ENCODE results near the gene MBNL2. TPM values are rescaled to one million over a fixed set of nuclear protein-coding genes. Genes with fewer than 3 reads are reported as not detected.

Gene MBNL2
- total and polyA plus RNA-seq, 4 donors = 26.5 to 79.4 (median 55.7) TPM

DNA sequence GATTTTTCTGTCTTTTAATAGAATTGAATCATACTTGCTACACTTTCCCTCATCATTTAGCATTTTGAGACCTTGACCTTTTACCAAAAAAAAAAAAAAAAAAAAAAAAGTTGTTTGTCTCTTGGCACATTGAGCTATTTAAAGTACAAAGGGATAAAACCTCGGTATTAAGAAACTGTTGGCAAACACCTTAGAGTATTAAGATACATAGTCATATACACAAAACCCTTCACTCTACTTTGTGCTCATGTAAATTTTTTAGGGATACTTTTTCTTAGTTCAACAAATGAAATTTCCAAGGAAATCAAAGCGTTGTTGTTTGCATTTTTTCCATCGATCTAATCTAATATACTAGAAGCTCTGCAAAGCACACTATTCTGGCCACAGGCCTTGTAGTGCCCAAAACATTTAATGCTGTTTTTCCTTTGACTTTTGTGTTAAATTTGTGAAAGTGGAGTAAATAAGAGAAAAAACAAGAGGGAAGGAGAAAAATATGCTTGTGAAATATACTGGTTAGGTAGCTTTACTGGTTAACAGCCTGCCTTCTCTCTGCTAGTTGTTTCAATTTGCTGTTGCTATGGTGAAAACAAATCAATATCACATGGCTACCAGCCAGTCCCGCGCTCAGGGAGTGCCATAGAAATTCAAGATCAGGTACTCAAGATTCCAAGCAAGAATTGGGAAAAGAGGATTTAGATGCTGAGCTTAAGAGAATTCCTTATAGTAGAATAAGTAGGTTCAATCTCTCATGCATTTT is 2.6 kb downstream of the MBNL2 start:
- ATAC-seq (ENCODE audit: low FRiP score) = no peak
- intact Hi-C loops (cut with DNase I) = loop anchor here (1.0 to 5.0 kb wide), 7 partner anchors 32 to 133 kb away; no protein-coding TSS in a partner anchor
- Histone ChIP-seq H3K27me3 (ENCODE audit: control insufficient read depth in 1 of 2, insufficient read depth in 2 of 2, low read length in 1 of 2) (no peaks in the 10 kb centered on the region), H3K27ac (ENCODE audit: low read depth in 1 of 2, low read length in 2 of 2) (peak overlapping the region; percentile 47 to 68), H3K4me1 (ENCODE audit: control insufficient read depth in 1 of 2, insufficient read depth in 2 of 2, low read length in 2 of 2) (peaks cover 5% of the 10 kb centered on the region in 2 donors), H3K36me3 (ENCODE audit: control insufficient read depth in 1 of 2, insufficient read depth in 2 of 2, low read length in 1 of 2) (no peaks in the 10 kb centered on the region), H3K9me3 (ENCODE audit: control insufficient read depth, low read length) (no peaks in the 10 kb centered on the region), H3K4me3 (ENCODE audit: low read length in 2 of 2) (peak overlapping the region; percentile 96 to 100)
- no peak for DNase-seq
- 3 to 4% methylated on average over 5 of the region's 5 CpGs for WGBS, 2 donors

DNA sequence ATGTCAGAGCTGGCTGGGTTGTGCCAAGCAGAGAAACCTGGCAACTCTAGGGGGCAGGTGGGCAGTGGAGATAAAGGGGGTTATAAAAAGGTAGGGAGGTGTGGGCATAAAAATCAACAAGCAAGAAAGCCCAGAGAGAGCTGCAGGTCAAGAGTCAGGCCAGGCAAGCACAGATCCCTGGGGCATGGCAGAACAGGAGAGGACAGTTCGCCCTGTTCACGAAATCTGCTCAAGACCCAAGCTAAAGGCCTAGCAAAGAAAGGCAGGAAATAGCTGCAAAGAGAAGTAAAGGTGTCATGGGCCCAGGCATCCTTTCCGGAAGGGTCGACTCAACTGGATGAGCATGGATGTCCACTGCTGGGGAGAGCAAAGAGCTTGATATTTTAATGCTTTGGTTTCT is 3.4 kb downstream of the MBNL2 start:
- DNase-seq = no peak
- intact Hi-C loops (cut with DNase I) = loop anchor here (1.0 to 5.0 kb wide), 4 partner anchors 31 to 113 kb away; no protein-coding TSS in a partner anchor
- 29 to 32% methylated on average over 4 of the region's 4 CpGs for WGBS, 2 donors
- Histone ChIP-seq H3K27ac (ENCODE audit: low read depth in 1 of 2, low read length in 2 of 2) (peak overlapping the region; percentile 47 to 99), H3K9me3 (ENCODE audit: control insufficient read depth, low read length) (no peaks in the 10 kb centered on the region), H3K36me3 (ENCODE audit: control insufficient read depth in 1 of 2, insufficient read depth in 2 of 2, low read length in 1 of 2) (no peaks in the 10 kb centered on the region), H3K27me3 (ENCODE audit: control insufficient read depth in 1 of 2, insufficient read depth in 2 of 2, low read length in 1 of 2) (no peaks in the 10 kb centered on the region), H3K4me3 (ENCODE audit: low read length in 2 of 2) (peak overlapping the region; percentile 96 to 100), H3K4me1 (ENCODE audit: control insufficient read depth in 1 of 2, insufficient read depth in 2 of 2, low read length in 2 of 2) (peaks cover 5% of the 10 kb centered on the region in 2 donors)
- ATAC-seq (ENCODE audit: low FRiP score) = no peak

DNA sequence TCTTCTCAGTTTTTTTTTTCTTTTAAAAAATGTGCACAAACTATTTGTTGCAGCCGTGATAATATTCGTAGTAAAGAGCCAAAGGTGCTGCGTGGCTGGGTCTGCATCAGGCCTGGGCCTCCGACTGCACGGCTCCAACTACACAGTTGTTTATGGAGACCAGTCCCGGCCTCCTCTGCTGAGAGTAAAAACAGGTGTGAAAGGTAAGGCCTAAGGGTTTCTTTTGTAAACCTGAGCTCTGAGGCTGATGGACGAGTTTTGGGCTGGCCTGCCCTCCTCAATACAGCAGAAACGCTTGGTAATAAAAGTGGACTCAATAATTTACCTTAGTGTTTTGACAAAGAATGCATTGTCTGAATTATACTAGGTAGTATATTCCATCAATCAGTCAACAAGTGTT is 3.9 kb downstream of the MBNL2 start:
- Histone ChIP-seq H3K9me3 (ENCODE audit: control insufficient read depth, low read length) (no peaks in the 10 kb centered on the region), H3K4me1 (ENCODE audit: control insufficient read depth in 1 of 2, insufficient read depth in 2 of 2, low read length in 2 of 2) (peaks cover 5% of the 10 kb centered on the region in 2 donors), H3K4me3 (ENCODE audit: low read length in 2 of 2) (peak overlapping the region; percentile 96 to 100), H3K36me3 (ENCODE audit: control insufficient read depth in 1 of 2, insufficient read depth in 2 of 2, low read length in 1 of 2) (no peaks in the 10 kb centered on the region), H3K27me3 (ENCODE audit: control insufficient read depth in 1 of 2, insufficient read depth in 2 of 2, low read length in 1 of 2) (no peaks in the 10 kb centered on the region), H3K27ac (ENCODE audit: low read depth in 1 of 2, low read length in 2 of 2) (peak overlapping the region in 1 of 2 donors; percentile 53)
- intact Hi-C loops (cut with DNase I) = loop anchor here in 1 of 2 donors (5.0 kb wide), 1 partner anchor 46 kb away; no protein-coding TSS in a partner anchor
- no peak for ATAC-seq (ENCODE audit: low FRiP score)
- 9 to 12% methylated on average over 8 of the region's 8 CpGs for WGBS, 2 donors
- no peak for DNase-seq

DNA sequence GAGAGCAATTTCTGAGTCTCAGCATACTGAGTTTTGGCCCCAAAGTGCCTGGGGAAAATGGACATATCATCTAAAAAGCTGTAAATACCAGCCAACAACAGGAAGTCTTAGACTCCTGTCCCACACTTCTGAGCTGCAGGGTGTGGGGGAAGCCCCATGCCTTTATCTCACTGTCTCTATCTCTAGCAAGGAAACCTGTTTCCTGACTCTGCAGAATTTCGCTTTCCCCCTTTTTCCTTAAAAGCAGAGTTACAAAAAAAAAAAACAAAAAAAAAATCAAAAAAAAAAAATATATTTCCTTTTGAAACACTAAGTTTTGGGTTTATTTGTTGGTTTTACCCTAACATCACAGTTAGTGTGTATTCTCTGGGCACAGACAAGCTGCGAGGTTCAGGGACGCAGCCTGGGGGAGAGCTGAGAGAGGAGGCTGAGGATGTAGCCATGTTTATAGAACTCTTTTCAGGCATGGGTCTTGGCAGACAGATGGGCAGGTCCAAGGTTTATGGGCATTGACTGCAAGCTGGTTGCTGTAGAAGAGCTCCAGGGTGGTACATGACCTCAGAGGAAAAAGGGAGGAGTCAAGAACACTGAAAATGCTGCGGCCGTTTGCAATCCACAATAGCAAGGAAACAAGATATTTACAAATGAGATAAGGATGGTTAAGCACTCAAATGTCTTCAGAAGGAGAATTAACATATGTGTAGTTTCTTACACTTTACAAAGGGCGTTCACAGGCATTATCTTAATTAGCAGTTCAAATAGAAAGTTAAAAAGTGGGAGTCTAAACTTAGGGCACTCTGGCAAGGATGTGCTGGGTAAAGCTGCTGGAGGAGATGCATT is 4.9 kb downstream of the MBNL2 start:
- Histone ChIP-seq H3K27me3 (ENCODE audit: control insufficient read depth in 1 of 2, insufficient read depth in 2 of 2, low read length in 1 of 2) (no peaks in the 10 kb centered on the region), H3K9me3 (ENCODE audit: control insufficient read depth, low read length) (no peaks in the 10 kb centered on the region), H3K4me1 (ENCODE audit: control insufficient read depth in 1 of 2, insufficient read depth in 2 of 2, low read length in 2 of 2) (peaks cover 5 to 11% of the 10 kb centered on the region in 2 donors), H3K36me3 (ENCODE audit: control insufficient read depth in 1 of 2, insufficient read depth in 2 of 2, low read length in 1 of 2) (no peaks in the 10 kb centered on the region), H3K4me3 (ENCODE audit: low read length in 2 of 2) (no peak overlapping the region), H3K27ac (ENCODE audit: low read depth in 1 of 2, low read length in 2 of 2) (peak overlapping the region in 1 of 2 donors; percentile 67)
- DNase-seq (no peak), ATAC-seq (ENCODE audit: low FRiP score) (no peak)
- intact Hi-C loops (cut with DNase I) = loop anchor here in 1 of 2 donors (5.0 kb wide), 1 partner anchor 45 kb away; no protein-coding TSS in a partner anchor
- 28 to 38% methylated on average over 6 of the region's 6 CpGs for WGBS, 2 donors

DNA sequence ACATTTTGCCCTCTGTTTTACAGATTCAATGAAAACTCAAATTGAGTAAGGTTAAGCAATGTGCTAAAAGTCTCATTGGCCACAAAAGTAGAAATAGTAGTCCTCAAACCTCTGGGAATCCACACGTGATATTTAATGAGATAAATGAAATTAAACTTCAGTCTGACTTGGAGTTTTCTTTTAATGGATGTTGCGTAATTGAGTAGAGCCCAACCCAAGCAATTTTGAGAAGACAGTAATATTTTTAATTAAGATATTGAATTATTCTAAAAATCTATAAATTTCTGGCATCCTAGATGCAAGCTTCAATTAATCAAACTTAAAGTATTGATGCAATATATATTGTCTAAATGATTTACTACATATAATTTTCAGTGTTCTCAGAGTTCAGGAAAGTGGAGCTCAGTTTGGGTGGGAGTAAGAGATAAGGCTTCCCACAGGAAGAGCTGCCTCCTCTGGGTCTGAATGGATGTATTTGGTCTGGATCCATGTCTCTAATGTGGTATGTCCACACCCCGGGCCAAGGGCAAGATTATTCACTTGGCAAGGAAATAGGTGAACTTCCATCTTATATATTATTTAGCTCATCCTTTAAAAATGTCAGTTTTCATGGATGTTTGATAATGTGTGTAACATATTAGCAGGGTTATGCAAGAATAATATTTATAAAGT is 6.9 kb downstream of the MBNL2 start:
- DNase-seq (no peak), ATAC-seq (ENCODE audit: low FRiP score) (no peak)
- Histone ChIP-seq H3K36me3 (ENCODE audit: control insufficient read depth in 1 of 2, insufficient read depth in 2 of 2, low read length in 1 of 2) (no peaks in the 10 kb centered on the region), H3K4me1 (ENCODE audit: control insufficient read depth in 1 of 2, insufficient read depth in 2 of 2, low read length in 2 of 2) (peaks cover 5 to 16% of the 10 kb centered on the region in 2 donors), H3K4me3 (ENCODE audit: low read length in 2 of 2) (no peak overlapping the region), H3K27me3 (ENCODE audit: control insufficient read depth in 1 of 2, insufficient read depth in 2 of 2, low read length in 1 of 2) (no peaks in the 10 kb centered on the region), H3K9me3 (ENCODE audit: control insufficient read depth, low read length) (no peaks in the 10 kb centered on the region), H3K27ac (ENCODE audit: low read depth in 1 of 2, low read length in 2 of 2) (no peak overlapping the region)
- intact Hi-C loops (cut with DNase I) = loop anchor here in 1 of 2 donors (5.0 kb wide), 1 partner anchor 43 kb away; no protein-coding TSS in a partner anchor
- 59 to 62% methylated on average over 3 of the region's 3 CpGs for WGBS, 2 donors

DNA sequence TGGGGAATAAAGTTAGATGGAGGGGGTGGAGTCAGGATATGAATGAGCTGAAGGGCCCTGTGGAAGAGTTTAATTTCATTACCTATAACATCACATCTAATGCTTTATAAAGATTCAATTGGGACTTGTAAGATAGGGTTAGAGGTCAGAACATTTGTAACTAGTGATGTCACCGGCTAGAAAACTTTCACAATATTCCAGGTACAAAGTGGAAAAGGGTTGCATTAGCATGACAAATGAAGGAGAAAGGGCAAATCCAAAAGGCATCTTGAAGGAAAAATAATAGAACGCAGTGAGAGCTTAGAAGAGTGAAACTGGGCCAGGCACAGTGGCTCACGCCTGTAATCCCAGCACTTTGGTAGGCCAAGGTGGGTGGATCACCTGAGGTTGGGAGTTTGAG is 7.6 kb downstream of the MBNL2 start:
- WGBS, 2 donors = 95 to 97% methylated on average over 3 of the region's 3 CpGs
- DNase-seq = no peak
- intact Hi-C loops (cut with DNase I) = loop anchor here in 1 of 2 donors (5.0 kb wide), 1 partner anchor 43 kb away; no protein-coding TSS in a partner anchor
- Histone ChIP-seq H3K4me1 (ENCODE audit: control insufficient read depth in 1 of 2, insufficient read depth in 2 of 2, low read length in 2 of 2) (peaks cover 5 to 17% of the 10 kb centered on the region in 2 donors), H3K36me3 (ENCODE audit: control insufficient read depth in 1 of 2, insufficient read depth in 2 of 2, low read length in 1 of 2) (no peaks in the 10 kb centered on the region), H3K27me3 (ENCODE audit: control insufficient read depth in 1 of 2, insufficient read depth in 2 of 2, low read length in 1 of 2) (no peaks in the 10 kb centered on the region), H3K27ac (ENCODE audit: low read depth in 1 of 2, low read length in 2 of 2) (no peak overlapping the region), H3K9me3 (ENCODE audit: control insufficient read depth, low read length) (no peaks in the 10 kb centered on the region), H3K4me3 (ENCODE audit: low read length in 2 of 2) (no peak overlapping the region)
- no peak for ATAC-seq (ENCODE audit: low FRiP score)

DNA sequence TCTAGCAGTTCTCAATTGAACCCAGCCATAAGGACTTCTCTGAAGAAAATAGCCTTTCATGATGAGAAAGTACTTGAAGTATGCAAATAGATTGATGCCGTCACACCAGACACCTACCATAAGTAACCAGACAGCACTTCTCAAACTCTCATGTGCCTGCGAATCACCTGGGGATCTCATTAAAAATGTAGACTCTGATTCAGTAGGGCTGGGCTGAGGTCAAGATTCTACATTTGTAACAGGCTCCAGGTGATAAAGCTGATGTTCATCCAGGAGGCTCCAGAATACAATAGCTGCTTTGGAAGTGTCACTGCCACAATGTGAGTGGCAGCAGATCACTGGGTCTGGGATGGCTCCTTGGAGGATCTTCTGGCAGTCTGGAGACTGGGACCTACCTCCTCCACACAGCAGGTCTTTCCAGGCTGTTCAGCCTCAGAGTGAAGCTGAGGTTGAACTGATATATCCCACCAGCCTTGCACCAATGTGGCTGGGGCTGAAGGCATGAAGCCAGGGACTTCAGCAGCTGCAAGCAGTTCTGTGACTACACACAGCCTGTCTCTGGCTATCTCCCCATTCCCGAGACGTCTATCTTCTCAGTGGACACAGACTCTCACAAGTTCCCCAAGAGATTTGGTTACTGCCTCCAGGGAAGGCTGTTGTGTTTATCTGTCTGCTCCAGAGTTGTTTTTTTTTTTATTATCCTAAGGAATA is 9.1 kb downstream of the MBNL2 start:
- intact Hi-C loops (cut with DNase I) = no loop called here
- H3K36me3 ChIP-seq (ENCODE audit: control insufficient read depth in 1 of 2, insufficient read depth in 2 of 2, low read length in 1 of 2) = no peaks in the 10 kb centered on the region
- 60% methylated on average over 4 of the region's 4 CpGs for WGBS, 2 donors
- H3K27ac ChIP-seq (ENCODE audit: low read depth in 1 of 2, low read length in 2 of 2) = no peak overlapping the region
- H3K27me3 ChIP-seq (ENCODE audit: control insufficient read depth in 1 of 2, insufficient read depth in 2 of 2, low read length in 1 of 2) = no peaks in the 10 kb centered on the region
- ATAC-seq (ENCODE audit: low FRiP score) = no peak
- H3K4me3 ChIP-seq (ENCODE audit: low read length in 2 of 2) = no peak overlapping the region
- H3K9me3 ChIP-seq (ENCODE audit: control insufficient read depth, low read length) = no peaks in the 10 kb centered on the region
- peaks cover 5 to 13% of the 10 kb centered on the region in 2 donors for H3K4me1 ChIP-seq (ENCODE audit: control insufficient read depth in 1 of 2, insufficient read depth in 2 of 2, low read length in 2 of 2)
- no peak for DNase-seq

DNA sequence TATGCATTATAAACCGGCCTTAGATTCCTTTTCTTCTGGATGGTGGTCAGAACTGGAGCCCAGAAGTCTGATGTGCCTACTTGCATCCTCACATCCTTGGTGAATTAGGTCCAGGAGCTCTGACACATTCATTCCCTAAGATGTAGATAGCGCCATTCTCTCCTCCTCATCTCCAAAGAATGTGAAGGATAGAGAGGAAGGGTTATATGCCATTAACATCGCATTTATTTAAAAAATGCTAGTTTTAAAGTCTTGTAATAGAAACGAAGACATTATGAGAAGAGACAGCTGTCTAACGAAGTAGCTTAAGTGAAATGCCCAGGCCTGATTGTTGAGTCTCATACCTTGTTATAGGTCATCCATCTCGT is 9.7 kb downstream of the MBNL2 start:
- intact Hi-C loops (cut with DNase I) = no loop called here
- Histone ChIP-seq H3K36me3 (ENCODE audit: control insufficient read depth in 1 of 2, insufficient read depth in 2 of 2, low read length in 1 of 2) (no peaks in the 10 kb centered on the region), H3K27ac (ENCODE audit: low read depth in 1 of 2, low read length in 2 of 2) (no peak overlapping the region), H3K4me1 (ENCODE audit: control insufficient read depth in 1 of 2, insufficient read depth in 2 of 2, low read length in 2 of 2) (peaks cover 5 to 15% of the 10 kb centered on the region in 2 donors), H3K9me3 (ENCODE audit: control insufficient read depth, low read length) (no peaks in the 10 kb centered on the region), H3K27me3 (ENCODE audit: control insufficient read depth in 1 of 2, insufficient read depth in 2 of 2, low read length in 1 of 2) (no peaks in the 10 kb centered on the region), H3K4me3 (ENCODE audit: low read length in 2 of 2) (no peak overlapping the region)
- ATAC-seq (ENCODE audit: low FRiP score) (no peak), DNase-seq (no peak)
- WGBS, 2 donors = 74 to 79% methylated on average over 6 of the region's 6 CpGs

All from aorta (tissue), 5 donors.